Measurements from ENCODE around the gene PPFIA4.
A peak's percentile ranks its signal among the peaks of the same experiment; 100 is the strongest.

PPFIA4 gene

GRCh38 chr1:203040513-203041275 is 14.4 kb downstream of the PPFIA4 start:
- DNase-seq (ENCODE audit: low read depth): peak; percentile 5

GRCh38 chr1:203041351-203041932 is 15.2 kb downstream of the PPFIA4 start:
- DNase-seq (ENCODE audit: low read depth): no peak

GRCh38 chr1:203043830-203044545 is 17.7 kb downstream of the PPFIA4 start:
- no peak for DNase-seq (ENCODE audit: low read depth)

- DNase-seq (ENCODE audit: low read depth): no peak
These were observed 18.4 kb downstream of the PPFIA4 start for GRCh38 chr1:203044546-203045250.

- DNase-seq (ENCODE audit: low read depth): no peak
These were observed 19.0 kb downstream of the PPFIA4 start for GRCh38 chr1:203045336-203045735.

GRCh38 chr1:203045821-203046594 is 19.7 kb downstream of the PPFIA4 start:
- peak; percentile 24 for DNase-seq (ENCODE audit: low read depth)

- peak; percentile 87 for DNase-seq (ENCODE audit: low read depth)
These were observed 20.8 kb downstream of the PPFIA4 start for GRCh38 chr1:203046984-203047630.

- DNase-seq (ENCODE audit: low read depth): no peak
These were observed 21.8 kb downstream of the PPFIA4 start for GRCh38 chr1:203048086-203048485.

- DNase-seq (ENCODE audit: low read depth): peak; percentile 41
These were observed 22.3 kb downstream of the PPFIA4 start for GRCh38 chr1:203048555-203049051.

- no peak for DNase-seq (ENCODE audit: low read depth)
These were observed 22.8 kb downstream of the PPFIA4 start for GRCh38 chr1:203049077-203049476.

GRCh38 chr1:203049576-203050180 is 23.4 kb downstream of the PPFIA4 start:
- no peak for DNase-seq (ENCODE audit: low read depth)

GRCh38 chr1:203050826-203051225 is 24.5 kb downstream of the PPFIA4 start:
- no peak for DNase-seq (ENCODE audit: low read depth)

- no peak for DNase-seq (ENCODE audit: low read depth)
These were observed 25.6 kb downstream of the PPFIA4 start for GRCh38 chr1:203051841-203052324.

- DNase-seq (ENCODE audit: low read depth): no peak
These were observed 26.3 kb downstream of the PPFIA4 start for GRCh38 chr1:203052601-203053000.

GRCh38 chr1:203054184-203054583 is 27.9 kb downstream of the PPFIA4 start:
- no peak for DNase-seq (ENCODE audit: low read depth)

GRCh38 chr1:203054642-203055041 is 28.4 kb downstream of the PPFIA4 start:
- DNase-seq (ENCODE audit: low read depth): no peak

GRCh38 chr1:203055161-203055799 is 29.0 kb downstream of the PPFIA4 start:
- DNase-seq (ENCODE audit: low read depth): no peak

GRCh38 chr1:203056012-203056411 is 29.7 kb downstream of the PPFIA4 start:
- DNase-seq (ENCODE audit: low read depth): no peak

- no peak for DNase-seq (ENCODE audit: low read depth)
These were observed 30.2 kb downstream of the PPFIA4 start for GRCh38 chr1:203056516-203056915.

Measured in amniotic epithelial cell (primary cell).